Hepatocyte (in vitro differentiated cells): Measurements from ENCODE around the gene KIF7. TPM values are rescaled to one million over a fixed set of nuclear protein-coding genes. Genes with fewer than 3 reads are reported as not detected.

Experiments
- DNase-seq: peaks from one replicate; pipeline ENCODE4 v3.0.0-alpha.2; 2016; ENCODE audit warnings: low spot score
- H2AFZ ChIP-seq: fragments of 200-600 bp; sonication (generic); 2 replicates; pipeline ENCODE4 v1.6.0; 2016; ENCODE audit warnings: antibody characterized with exemption, mild to moderate bottlenecking
- H3K27ac ChIP-seq: fragments of 200-600 bp; sonication (generic); 2 replicates; pipeline ENCODE4 v1.5.1; 2016; ENCODE audit warnings: mild to moderate bottlenecking
- H3K27me3 ChIP-seq: fragments of 200-600 bp; sonication (generic); 2 replicates; pipeline ENCODE4 v1.6.1; 2016
- H3K36me3 ChIP-seq: fragments of 200-600 bp; sonication (generic); replicated peaks from 2 replicates; pipeline ENCODE4 v1.5.1; 2016; ENCODE audit warnings: low read depth; ENCODE audit not compliant: insufficient read depth
- H3K4me1 ChIP-seq: fragments of 200-600 bp; sonication (generic); 2 replicates; pipeline ENCODE4 v1.5.1; 2016; ENCODE audit warnings: mild to moderate bottlenecking, moderate library complexity; ENCODE audit not compliant: insufficient read depth
- H3K4me2 ChIP-seq: fragments of 200-600 bp; sonication (generic); 2 replicates; pipeline ENCODE4 v1.6.0; 2016
- H3K4me3 ChIP-seq: fragments of 200-600 bp; sonication (generic); 2 replicates; pipeline ENCODE4 v1.5.1; 2016; ENCODE audit warnings: mild to moderate bottlenecking
- H3K79me2 ChIP-seq: fragments of 200-600 bp; sonication (generic); 2 replicates; pipeline ENCODE4 v1.6.0; 2017; ENCODE audit warnings: mild to moderate bottlenecking
- H3K9me2 ChIP-seq: fragments of 200-600 bp; sonication (generic); replicated peaks from 2 replicates; pipeline ENCODE4 v1.6.0; 2017; ENCODE audit warnings: mild to moderate bottlenecking; ENCODE audit not compliant: insufficient read depth
- H3K9me3 ChIP-seq: fragments of 200-600 bp; sonication (generic); 2 replicates; pipeline ENCODE4 v1.5.1; 2016; ENCODE audit warnings: low read depth, mild to moderate bottlenecking
- H4K20me1 ChIP-seq: fragments of 200-600 bp; sonication (generic); 2 replicates; pipeline ENCODE4 v1.6.0; 2016; ENCODE audit warnings: mild to moderate bottlenecking; ENCODE audit not compliant: insufficient read depth, poor library complexity, severe bottlenecking
- CTCF ChIP-seq: fragments of 200-600 bp; sonication (generic); IDR thresholded peaks from 2 replicates; pipeline ENCODE4 v1.5.1; 2016; ENCODE audit warnings: antibody characterized with exemption, mild to moderate bottlenecking; ENCODE audit not compliant: poor library complexity
- EZH2 ChIP-seq: fragments of 200-600 bp; sonication (generic); IDR thresholded peaks from 2 replicates; pipeline ENCODE4 v1.6.1; 2016; ENCODE audit warnings: antibody characterized with exemption, mild to moderate bottlenecking, borderline replicate concordance
- EZH2phosphoT487 ChIP-seq: fragments of 200-600 bp; sonication (generic); IDR thresholded peaks from one replicate; pipeline ENCODE4 v1.6.1; 2018; ENCODE audit warnings: antibody characterized with exemption, mild to moderate bottlenecking, low read depth, moderate library complexity; ENCODE audit not compliant: unreplicated experiment, severe bottlenecking
- WGBS: methylation state at CpG from one replicate; pipeline ENCODE4 v1.1.6; 2016; ENCODE audit warnings: low lambda C conversion rate; ENCODE audit errors: missing lambda C conversion rate; 5-methylcytosine and 5-hydroxymethylcytosine counted together
- polyA plus RNA-seq: library from polyadenylated mRNA; unstranded; fragments of >200 nt; fragmentation: Nextera tagmentation; extraction: Ambion mirVana; gene quantifications from 2 replicates; pipeline ENCODE4 v1.2.1, GENCODE V29; 2016
- total RNA-seq: library from RNA; depleted of rRNA; stranded (reverse); fragments of >200 nt; gene quantifications from 2 replicates; pipeline ENCODE4 v1.2.3, GENCODE V29; 2014

KIF7 gene
- total and polyA plus RNA-seq, 2 experiments from 2014 or later: 3.1 to 5.3 TPM

DNA sequence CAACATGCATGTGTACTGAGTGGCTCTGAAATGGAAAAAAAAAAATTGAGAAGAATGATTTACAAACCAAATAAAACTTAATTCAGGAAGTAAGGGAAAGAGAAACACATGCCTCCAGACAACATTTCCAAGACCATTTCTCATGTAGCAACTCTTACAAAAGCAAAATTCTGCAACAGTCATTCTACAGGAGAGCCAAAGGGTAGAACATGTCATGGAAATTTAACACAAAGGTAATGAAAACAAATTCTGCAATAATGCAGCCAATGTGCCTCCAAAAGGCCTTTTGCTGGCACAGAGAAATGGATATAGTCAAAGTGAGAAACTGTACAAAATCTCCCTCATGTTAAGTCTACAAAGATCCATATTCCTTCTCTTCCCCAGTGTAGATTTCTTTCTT, 31.3 kb upstream of the KIF7 start:
- H3K4me3 ChIP-seq: no peak overlapping the region
- H3K36me3 ChIP-seq: no peaks in the 10 kb centered on the region
- TF ChIP-seq EZH2phosphoT487 (no peak), CTCF (no peak), EZH2 (no peak)
- no peaks in the 10 kb centered on the region for H4K20me1 ChIP-seq
- DNase-seq: no peak
- peaks cover 11% of the 10 kb centered on the region for H3K79me2 ChIP-seq
- H2AFZ ChIP-seq: no peak overlapping the region
- H3K27ac ChIP-seq: no peak overlapping the region
- H3K4me1 ChIP-seq: peaks cover 7% of the 10 kb centered on the region
- H3K9me2 ChIP-seq: no peaks in the 10 kb centered on the region
- no peaks in the 10 kb centered on the region for H3K9me3 ChIP-seq
- H3K27me3 ChIP-seq: no peaks in the 10 kb centered on the region
- no peak overlapping the region for H3K4me2 ChIP-seq

- H3K4me3 ChIP-seq: no peak overlapping the region
- H3K9me3 ChIP-seq: no peaks in the 10 kb centered on the region
- H3K27me3 ChIP-seq: no peaks in the 10 kb centered on the region
- no peak overlapping the region for H3K27ac ChIP-seq
- H3K4me1 ChIP-seq: peaks cover 7% of the 10 kb centered on the region
- no peaks in the 10 kb centered on the region for H3K36me3 ChIP-seq
- no peaks in the 10 kb centered on the region for H4K20me1 ChIP-seq
- H3K9me2 ChIP-seq: no peaks in the 10 kb centered on the region
- H2AFZ ChIP-seq: no peak overlapping the region
- TF ChIP-seq EZH2phosphoT487: no peak
- TF ChIP-seq EZH2: no peak
- TF ChIP-seq CTCF: no peak
- peaks cover 11% of the 10 kb centered on the region for H3K79me2 ChIP-seq
- no peak overlapping the region for H3K4me2 ChIP-seq
- 86% methylated on average over 2 of the region's 2 CpGs for WGBS
- DNase-seq: no peak
Measured at GRCh38 chr15:89685995-89686394, 30.7 kb upstream of the KIF7 start.

GRCh38 chr15:89681146-89681545, 25.9 kb upstream of the KIF7 start:
- H3K79me2 ChIP-seq: no peaks in the 10 kb centered on the region
- no peak overlapping the region for H3K4me3 ChIP-seq
- H3K36me3 ChIP-seq: no peaks in the 10 kb centered on the region
- no peak for TF ChIP-seq EZH2
- TF ChIP-seq CTCF: no peak
- TF ChIP-seq EZH2phosphoT487: no peak
- no peaks in the 10 kb centered on the region for H4K20me1 ChIP-seq
- no peaks in the 10 kb centered on the region for H3K27me3 ChIP-seq
- H3K9me3 ChIP-seq: no peaks in the 10 kb centered on the region
- H3K9me2 ChIP-seq: no peaks in the 10 kb centered on the region
- no peak overlapping the region for H3K4me2 ChIP-seq
- peak overlapping the region; percentile 51 for H3K27ac ChIP-seq
- H3K4me1 ChIP-seq: no peaks in the 10 kb centered on the region
- no peak for DNase-seq
- no peak overlapping the region for H2AFZ ChIP-seq
- 90% methylated on average over 2 of the region's 2 CpGs for WGBS

DNA sequence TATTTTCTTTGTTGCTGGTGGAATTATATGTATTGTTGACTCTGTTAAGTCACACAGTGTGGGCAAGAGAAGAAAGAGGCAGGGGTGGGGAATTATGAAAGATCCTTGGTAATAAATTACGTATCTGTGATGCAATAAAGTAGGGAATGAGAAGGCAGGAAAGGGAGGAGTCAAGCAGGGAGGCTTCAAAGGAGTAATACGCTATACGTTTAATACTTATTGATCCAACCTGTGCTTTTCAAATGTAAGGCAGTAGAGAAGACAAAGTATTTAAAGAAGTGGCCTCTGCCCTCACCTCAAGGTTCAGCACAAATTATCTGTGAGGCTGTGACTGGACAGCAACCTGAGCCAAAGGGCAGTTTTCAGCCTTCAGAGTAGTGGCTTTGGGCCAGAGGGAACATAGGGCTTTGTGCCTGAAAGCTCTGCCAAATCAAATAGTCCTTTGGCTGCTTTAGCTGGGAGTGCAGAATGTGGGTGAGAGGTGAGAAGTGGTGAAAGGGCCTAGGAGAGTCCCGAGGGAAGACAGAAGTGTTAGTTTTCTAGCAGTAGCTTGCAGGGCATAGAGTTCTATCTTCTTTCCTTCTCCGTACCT, 25.1 kb upstream of the KIF7 start:
- H3K4me2 ChIP-seq: no peak overlapping the region
- H3K9me3 ChIP-seq: no peaks in the 10 kb centered on the region
- DNase-seq: peak; percentile 52
- no peaks in the 10 kb centered on the region for H3K27me3 ChIP-seq
- no peak overlapping the region for H3K4me3 ChIP-seq
- H4K20me1 ChIP-seq: no peaks in the 10 kb centered on the region
- H3K27ac ChIP-seq: peak overlapping the region; percentile 51
- TF ChIP-seq EZH2: no peak
- no peak for TF ChIP-seq CTCF
- no peak for TF ChIP-seq EZH2phosphoT487
- no peaks in the 10 kb centered on the region for H3K36me3 ChIP-seq
- H3K4me1 ChIP-seq: no peaks in the 10 kb centered on the region
- H3K9me2 ChIP-seq: no peaks in the 10 kb centered on the region
- no peaks in the 10 kb centered on the region for H3K79me2 ChIP-seq
- 70% methylated on average over 5 of the region's 5 CpGs for WGBS
- no peak overlapping the region for H2AFZ ChIP-seq
